NOMO-1 treated with DMSO at 0.1 percent for 48 hours (cell line): ENCODE data around the gene DNAJC25.
A peak's percentile ranks its signal among the peaks of the same experiment; 100 is the strongest.
"Not testable (repeated sequence)": the region's sequence is repeated elsewhere in the genome, so short reads cannot be mapped to it uniquely, and the experiment has no call there.

Source experiments
- DNase-seq: peaks from one replicate; lab custom pipeline; 2025; ENCODE audit not compliant: unreplicated experiment; lab: John Stamatoyannopoulos, UW

The DNAJC25 gene

DNA sequence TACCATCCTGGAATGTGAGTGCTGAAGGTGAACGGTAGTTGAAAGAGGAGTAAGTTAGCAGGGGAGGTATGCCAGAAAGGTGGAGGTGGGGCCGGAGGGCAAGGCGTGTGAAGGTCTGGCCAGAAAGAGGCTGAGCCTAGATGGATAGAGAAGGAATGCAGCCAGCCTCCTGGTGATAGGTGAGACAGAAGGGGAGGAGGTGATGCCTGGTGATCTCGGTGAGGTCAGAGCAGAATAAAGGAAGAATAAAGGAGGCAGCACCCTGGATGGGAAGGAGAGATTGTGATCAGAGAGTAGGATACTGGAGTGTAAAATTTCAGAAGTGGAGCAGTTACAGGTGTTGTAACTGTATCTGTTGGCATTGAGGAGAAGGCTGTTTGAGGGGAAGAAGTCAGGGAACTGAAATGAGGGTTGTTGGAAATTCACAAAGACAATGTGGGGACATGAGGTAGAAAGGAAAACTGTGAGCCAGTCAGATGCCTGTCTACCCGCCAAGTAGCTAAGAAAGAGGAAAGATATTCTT, 32.2 kb downstream of the DNAJC25 start:
- no peak for DNase-seq

DNA sequence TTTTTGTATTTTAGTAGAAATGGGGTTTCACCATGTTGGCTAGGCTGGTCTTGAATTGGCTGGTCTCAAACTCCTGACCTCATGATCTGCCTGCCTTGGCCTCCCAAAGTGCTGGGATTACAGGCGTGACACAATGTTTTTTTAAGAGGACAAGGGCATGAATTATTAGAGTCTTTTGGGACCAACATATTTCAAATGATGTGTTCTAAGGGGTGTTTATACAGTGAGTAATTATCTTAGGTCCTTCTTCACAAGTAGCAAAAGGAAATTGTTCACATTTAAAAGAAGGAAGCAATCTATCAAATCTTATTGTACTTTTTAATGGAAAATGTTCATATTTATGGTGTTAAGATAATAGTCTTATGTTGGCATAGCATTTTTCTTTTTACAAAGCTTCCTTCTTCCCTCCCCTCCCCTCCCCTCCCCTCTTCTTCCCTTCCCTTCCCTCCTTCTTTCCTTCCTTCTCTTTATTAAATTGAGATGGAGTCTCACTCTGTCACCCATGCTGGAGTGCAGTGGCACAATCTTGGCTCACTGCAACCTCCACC, 37.0 kb downstream of the DNAJC25 start:
- DNase-seq, result no peak

DNA sequence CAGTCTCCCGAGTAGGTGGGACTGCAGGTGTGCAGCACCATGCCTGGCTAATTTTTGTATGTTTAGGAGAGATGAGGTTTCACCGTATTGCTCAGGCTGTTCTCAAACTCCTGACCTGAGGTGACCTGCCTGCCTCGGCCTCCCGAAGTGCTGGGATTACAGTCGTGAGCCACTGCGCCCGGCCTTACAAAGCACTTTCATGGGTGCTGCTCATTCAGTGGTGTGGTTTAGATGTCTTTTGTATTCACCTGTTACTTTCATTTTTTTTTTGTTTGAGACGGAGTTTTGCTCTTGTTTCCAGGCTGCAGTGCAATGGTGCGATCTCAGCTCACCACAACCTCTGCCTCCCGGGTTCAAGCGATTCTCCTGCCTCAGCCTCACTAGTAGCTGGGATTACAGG, 37.5 kb downstream of the DNAJC25 start:
- not testable (repeated sequence) for DNase-seq

DNA sequence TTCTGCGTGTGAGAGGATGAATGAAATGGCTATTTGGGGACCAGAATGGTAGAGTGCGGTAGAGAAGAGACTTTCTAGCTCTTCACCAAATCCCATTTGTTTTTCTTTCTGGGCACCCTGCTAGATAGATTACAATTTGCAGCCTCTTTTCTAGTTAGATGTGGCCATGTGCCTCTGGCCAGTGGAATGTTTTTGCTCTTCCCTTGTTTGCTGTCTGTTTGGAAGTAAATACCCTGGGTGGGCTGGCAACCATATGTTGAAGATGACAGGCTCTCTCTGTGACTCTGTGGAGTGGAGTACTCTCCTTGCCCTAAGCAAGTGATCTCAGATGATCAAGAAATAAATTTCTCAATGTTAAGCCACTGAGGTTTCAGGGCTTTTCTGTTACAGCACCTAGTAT, 43.2 kb downstream of the DNAJC25 start:
- DNase-seq, result no peak

DNA sequence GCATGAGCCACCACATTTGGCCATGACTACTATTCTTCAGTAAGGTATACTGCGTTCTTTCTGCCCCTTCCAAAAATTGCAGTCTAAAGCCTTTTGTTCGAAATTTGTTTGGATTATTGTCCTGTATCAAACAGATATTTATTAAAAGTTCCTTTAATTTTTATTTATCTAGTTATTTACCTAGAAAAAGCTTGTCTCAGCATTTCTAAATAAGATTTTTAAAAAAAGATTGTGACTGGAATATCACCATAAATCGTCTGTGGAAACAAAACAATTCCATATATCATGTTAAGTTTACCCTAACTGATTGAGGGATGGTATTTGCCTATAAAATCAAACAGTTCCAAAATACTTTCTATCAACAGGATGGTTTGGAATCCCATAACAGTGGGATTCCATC, 45.0 kb downstream of the DNAJC25 start:
- no peak for DNase-seq

DNA sequence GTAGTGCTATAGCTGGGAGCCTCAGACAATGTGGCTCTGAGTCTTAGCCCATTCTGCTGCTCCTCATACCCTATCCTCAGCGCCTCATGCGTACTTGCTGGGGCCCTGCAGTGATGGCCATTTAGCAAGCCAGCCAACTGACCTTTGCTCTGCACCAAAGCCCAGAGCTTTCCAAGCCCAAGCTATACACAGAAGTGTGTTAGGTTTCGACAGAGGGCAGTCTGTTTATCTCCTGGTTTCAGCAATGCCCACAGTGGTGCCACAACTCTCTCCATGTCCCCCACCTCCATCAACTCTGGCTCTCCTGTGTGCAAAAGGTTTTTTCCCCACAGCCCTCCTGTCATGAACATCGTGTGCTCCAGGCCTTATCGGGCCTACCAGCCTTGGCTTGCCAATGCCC, 47.2 kb downstream of the DNAJC25 start:
- DNase-seq, result no peak

DNA sequence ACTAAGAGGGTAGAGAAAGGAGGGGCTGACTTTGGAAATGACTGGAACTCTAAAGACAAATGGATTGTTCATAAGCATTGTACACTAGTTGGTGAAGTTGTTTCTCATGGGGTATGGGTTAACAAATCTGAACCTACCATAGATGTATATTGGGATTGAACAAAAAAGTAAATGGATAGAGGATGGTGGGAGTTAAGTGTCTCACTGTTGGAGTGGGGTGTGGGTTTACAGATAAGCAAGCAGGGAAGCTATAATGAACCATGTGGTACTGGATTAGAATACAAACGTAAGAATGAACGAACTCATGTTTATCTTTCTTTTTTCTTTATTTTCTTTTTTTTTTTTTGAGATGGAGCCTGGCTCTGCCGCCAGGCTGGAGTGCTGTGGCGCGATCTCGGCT, 48.1 kb downstream of the DNAJC25 start:
- DNase-seq, result no peak

DNA sequence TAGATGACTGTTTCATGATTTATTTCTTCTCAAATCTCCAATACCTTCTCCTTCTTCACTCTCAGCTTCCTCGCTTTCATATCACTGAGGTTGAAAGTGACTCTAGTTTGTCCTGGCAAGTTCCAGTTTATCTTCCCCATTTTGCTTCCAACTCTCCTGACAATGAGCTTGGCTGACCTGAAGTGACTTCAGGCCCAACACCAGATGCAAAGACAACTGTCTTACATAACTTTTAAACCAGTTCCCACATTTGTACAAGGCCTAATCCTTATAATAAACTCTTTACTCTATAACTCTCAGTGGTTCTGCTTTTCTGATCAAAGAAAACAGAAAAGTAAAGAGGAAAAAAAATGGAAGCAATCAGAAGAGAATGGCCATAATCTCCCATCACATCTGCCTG, 52.3 kb downstream of the DNAJC25 start:
- no peak for DNase-seq

DNA sequence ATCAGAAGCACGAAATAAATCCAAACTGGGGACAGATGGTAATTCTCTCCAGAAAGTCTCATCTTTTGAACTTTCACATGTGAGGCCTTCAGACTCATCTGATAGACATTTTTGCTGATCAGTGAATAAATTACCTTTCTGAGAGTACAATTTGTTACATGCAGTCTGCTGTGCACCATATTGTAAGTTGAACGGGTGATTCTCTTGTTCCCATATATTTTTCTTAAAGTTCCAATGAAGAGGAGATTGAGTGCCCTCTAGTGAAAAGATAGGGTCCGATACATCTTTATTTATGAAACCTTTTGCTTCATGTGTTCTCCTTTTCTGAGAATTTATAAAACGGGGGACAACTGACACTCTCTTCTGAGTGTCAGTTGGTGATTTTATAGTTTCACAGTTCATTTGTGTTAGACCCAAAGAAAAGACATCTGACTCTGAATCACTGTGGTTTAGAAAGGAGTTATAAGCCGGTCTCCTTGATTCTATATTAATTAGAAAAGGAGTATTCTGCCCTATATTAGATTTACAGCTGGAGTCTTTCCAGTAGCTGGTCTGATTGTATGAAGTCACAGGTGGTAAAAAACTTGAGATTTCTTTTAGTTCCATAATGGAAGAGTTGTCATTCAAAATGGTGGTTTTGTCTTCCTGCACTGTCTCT, 60.7 kb downstream of the DNAJC25 start:
- DNase-seq, result peak; percentile 49

DNA sequence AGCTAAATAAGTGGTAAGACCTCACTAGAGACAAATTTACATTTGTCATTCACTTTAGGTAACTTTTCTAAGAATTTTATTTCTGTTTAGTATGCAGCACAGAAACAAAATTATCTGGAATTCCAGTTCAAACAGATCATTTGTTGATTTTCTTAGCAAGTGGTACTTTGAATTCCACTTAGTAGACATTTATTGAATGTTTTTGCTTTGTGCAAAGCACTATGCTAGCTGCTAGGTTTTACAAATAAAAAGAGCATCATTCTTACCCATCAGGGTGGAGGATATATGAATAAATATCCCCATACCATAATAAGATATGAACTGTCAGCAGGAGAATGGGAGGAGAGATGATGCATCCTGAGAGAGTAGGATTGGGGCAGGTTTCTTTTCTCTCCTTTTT, 65.7 kb downstream of the DNAJC25 start:
- DNase-seq, result no peak

DNA sequence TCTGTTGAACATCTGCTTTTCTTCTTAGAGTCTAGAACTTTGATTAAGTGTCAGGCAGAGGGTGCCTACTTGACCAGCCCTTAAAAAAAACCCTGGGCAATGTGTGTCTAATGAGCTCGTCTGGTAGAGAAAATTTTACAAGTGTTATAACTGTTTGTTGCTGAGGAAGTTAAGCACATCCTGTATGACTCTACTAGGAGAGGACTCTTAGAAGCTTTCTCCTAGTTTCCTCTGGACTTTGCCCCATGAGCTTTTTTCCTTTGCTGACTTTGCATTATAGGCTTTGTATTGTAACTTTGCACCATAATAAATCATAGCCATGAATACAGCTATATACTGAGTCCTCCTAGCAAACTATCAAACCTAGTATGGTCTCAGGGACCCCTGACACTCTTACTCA, 69.6 kb downstream of the DNAJC25 start:
- DNase-seq, result peak; percentile 12
